WTC11 (cell line): ENCODE data around the gene KLHL30. TPM values are rescaled to one million over a fixed set of nuclear protein-coding genes. Genes with fewer than 3 reads are reported as not detected.
A peak's percentile ranks its signal among the peaks of the same experiment; 100 is the strongest.

Source experiments
- ATAC-seq: fragments of 200-7000 bp; cut with Tn5 transposase; 2 replicates; pipeline ENCODE4 v1.10.0; 2021; ENCODE audit warnings: mild to moderate bottlenecking, moderate library complexity
- CTCF ChIA-PET: fragments of 300-600 bp; sonication (Branson Sonifier 250); formaldehyde crosslinking; loops from one replicate; lab custom pipeline; 2021; ENCODE audit warnings: antibody characterized with exemption; lab: Charles Lee
- POLR2A ChIA-PET: fragments of 350-600 bp; sonication (Branson Sonifier 250); formaldehyde crosslinking; loops from one replicate; lab custom pipeline; 2021; ENCODE audit warnings: antibody characterized with exemption; lab: Charles Lee
- DNase-seq: peaks from one replicate; pipeline ENCODE4 v3.0.0; 2021; ENCODE audit warnings: low spot score
- H3K27ac Mint-ChIP-seq: 2 replicates; pipeline ENCODE4 v1.8.0; 2021; ENCODE audit warnings: mixed read lengths
- H3K27me3 Mint-ChIP-seq: 2 replicates; pipeline ENCODE4 v1.8.0; 2021; ENCODE audit warnings: low read depth, mild to moderate bottlenecking, moderate library complexity, mixed read lengths
- H3K36me3 Mint-ChIP-seq: 2 replicates; pipeline ENCODE4 v1.8.0; 2021; ENCODE audit warnings: mixed read lengths
- H3K4me1 Mint-ChIP-seq: 2 replicates; pipeline ENCODE4 v1.8.0; 2022; ENCODE audit warnings: mixed read lengths
- H3K4me3 Mint-ChIP-seq: 2 replicates; pipeline ENCODE4 v1.8.0; 2021; ENCODE audit warnings: mild to moderate bottlenecking, moderate library complexity, mixed read lengths
- H3K9me3 Mint-ChIP-seq: 2 replicates; pipeline ENCODE4 v1.8.0; 2021; ENCODE audit warnings: mixed read lengths
- AR ChIP-seq: fragments of 250-450 bp; sonication (Bioruptor Pico); IDR thresholded peaks from 2 replicates; pipeline ENCODE4 v1.9.0; 2021; ENCODE audit warnings: mild to moderate bottlenecking
- ATF3 ChIP-seq: sonication (generic); formaldehyde crosslinking; conservative IDR thresholded peaks from 2 replicates; pipeline ENCODE4 v1.8.1; 2022; ENCODE audit warnings: mild to moderate bottlenecking, missing genetic modification reagents
- CREB1 ChIP-seq: sonication (generic); formaldehyde crosslinking; IDR thresholded peaks from 2 replicates; pipeline ENCODE4 v1.8.0; 2023; ENCODE audit warnings: mild to moderate bottlenecking, missing genetic modification reagents
- FOXK1 ChIP-seq: sonication (generic); formaldehyde crosslinking; IDR thresholded peaks from 2 replicates; pipeline ENCODE4 v1.8.0; 2022; ENCODE audit warnings: mild to moderate bottlenecking, moderate library complexity, missing genetic modification reagents
- FOXP1 ChIP-seq: sonication (generic); formaldehyde crosslinking; IDR thresholded peaks from 2 replicates; pipeline ENCODE4 v1.8.0; 2022; ENCODE audit warnings: missing genetic modification reagents, mild to moderate bottlenecking, moderate library complexity, borderline replicate concordance
- NFE2L1 ChIP-seq: sonication (generic); formaldehyde crosslinking; IDR thresholded peaks from 2 replicates; pipeline ENCODE4 v1.8.1; 2023; ENCODE audit warnings: missing genetic modification reagents
- NFYB ChIP-seq: sonication (generic); formaldehyde crosslinking; conservative IDR thresholded peaks from 2 replicates; pipeline ENCODE4 v1.8.0; 2022; ENCODE audit warnings: low read depth, missing genetic modification reagents
- PREB ChIP-seq: sonication (generic); formaldehyde crosslinking; IDR thresholded peaks from 2 replicates; pipeline ENCODE4 v1.8.1; 2022; ENCODE audit warnings: mild to moderate bottlenecking, missing genetic modification reagents, moderate library complexity, borderline replicate concordance
- TEAD1 ChIP-seq: sonication (generic); formaldehyde crosslinking; IDR thresholded peaks from 2 replicates; pipeline ENCODE4 v1.8.0; 2022; ENCODE audit warnings: mild to moderate bottlenecking, missing genetic modification reagents
- ZBTB21 ChIP-seq: sonication (generic); formaldehyde crosslinking; IDR thresholded peaks from 2 replicates; pipeline ENCODE4 v1.8.1; 2023; ENCODE audit warnings: mild to moderate bottlenecking, missing genetic modification reagents, borderline replicate concordance
- ZBTB43 ChIP-seq: sonication (generic); formaldehyde crosslinking; IDR thresholded peaks from 2 replicates; pipeline ENCODE4 v1.8.1; 2023; ENCODE audit warnings: mild to moderate bottlenecking, missing genetic modification reagents
- ZNF281 ChIP-seq: sonication (generic); formaldehyde crosslinking; IDR thresholded peaks from 2 replicates; pipeline ENCODE4 v1.8.0; 2023; ENCODE audit warnings: mild to moderate bottlenecking, missing genetic modification reagents
- ZNF423 ChIP-seq: fragments of 250-450 bp; sonication (Bioruptor Pico); IDR thresholded peaks from 2 replicates; pipeline ENCODE4 v2.1.2; 2022; ENCODE audit warnings: mild to moderate bottlenecking, moderate library complexity
- total RNA-seq: library from RNA; stranded (reverse); gene quantifications from 3 replicates; pipeline ENCODE4 v1.2.3, GENCODE V29; 2021
- TF ChIP-seq, protein P1 (sequence below): sonication (generic); formaldehyde crosslinking; IDR thresholded peaks from 2 replicates; pipeline ENCODE4 v1.8.0; 2022; ENCODE audit warnings: mild to moderate bottlenecking, missing genetic modification reagents
- TF ChIP-seq, protein P2 (sequence below): sonication (generic); formaldehyde crosslinking; IDR thresholded peaks from 2 replicates; pipeline ENCODE4 v1.8.1; 2023; ENCODE audit warnings: mild to moderate bottlenecking, missing genetic modification reagents, borderline replicate concordance
- TF ChIP-seq, protein P3 (sequence below): sonication (generic); formaldehyde crosslinking; IDR thresholded peaks from 2 replicates; pipeline ENCODE4 v1.8.1; 2022; ENCODE audit warnings: low read depth, mild to moderate bottlenecking, moderate library complexity, missing genetic modification reagents, borderline replicate concordance

The KLHL30 gene
- total RNA-seq, 1 experiment from 2014 or later = not detected

DNA sequence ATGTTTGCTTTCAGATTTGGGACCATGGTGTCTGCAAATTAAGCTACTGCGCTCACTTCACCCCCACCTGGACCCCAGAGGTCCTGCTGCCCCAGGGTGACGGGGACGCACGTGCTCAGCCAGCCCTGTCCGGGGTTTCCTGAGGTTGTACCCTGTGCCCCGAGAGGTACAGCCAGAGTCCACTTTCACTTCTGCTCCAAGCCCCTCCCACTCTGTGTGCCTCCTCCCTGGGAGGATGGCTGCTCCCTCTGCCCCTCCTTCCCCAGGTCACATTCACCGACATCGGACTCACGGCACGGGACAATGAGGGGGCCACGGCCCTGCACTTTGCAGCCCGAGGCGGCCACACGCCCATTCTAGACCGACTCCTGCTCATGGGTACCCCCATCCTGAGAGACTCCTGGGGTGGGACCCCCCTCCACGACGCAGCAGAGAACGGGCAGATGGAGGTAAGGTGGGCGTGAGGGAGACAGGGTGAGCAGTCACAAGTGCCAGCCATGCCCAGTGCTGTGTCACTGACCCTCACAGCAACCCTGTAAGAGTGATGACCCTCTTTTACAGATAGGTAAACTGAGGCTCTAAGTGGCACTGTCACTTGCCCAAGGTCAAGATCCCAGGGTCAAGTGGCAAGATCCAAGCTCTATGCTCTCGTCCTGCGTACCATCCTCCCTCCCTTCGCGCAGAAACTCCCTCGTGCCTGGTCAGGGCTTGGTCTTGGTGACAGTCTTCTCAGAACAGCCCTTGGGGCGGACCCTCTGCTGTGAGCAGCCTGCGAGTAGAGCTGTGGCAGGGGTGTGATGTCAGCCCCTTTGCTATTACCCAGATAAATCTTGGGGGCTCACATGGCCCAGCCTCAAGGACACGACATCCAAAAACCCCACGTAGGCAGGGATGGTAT lies 30.7 kb upstream of the KLHL30 start:
- Mint-ChIP-seq H3K27ac (no peak overlapping the region), H3K27me3 (no peaks in the 10 kb centered on the region), H3K4me1 (peaks cover 21% of the 10 kb centered on the region), H3K9me3 (peaks cover 14% of the 10 kb centered on the region), H3K36me3 (peaks cover 3% of the 10 kb centered on the region), H3K4me3 (no peak overlapping the region)
- CTCF ChIA-PET = interaction anchor here (0.6 to 1.9 kb wide), 11 partner anchors 11 to 1187 kb away, joined by 3 to 16 read pairs (median 7); no protein-coding TSS in a partner anchor
- ATAC-seq (peak; percentile 25), DNase-seq (peak; percentile 31)
- TF ChIP-seq PREB (CRISPR knock-in tag) = no peak
- TF ChIP-seq ZBTB21 = 0 out of 2 replicates have a peak, but pooled peaks have one; percentile 29
- 0 out of 2 replicates have a peak, but pooled peaks have one; percentile 25 for TF ChIP-seq FOXK1 (CRISPR knock-in tag)
- POLR2A ChIA-PET = interaction anchor here (1.0 to 1.7 kb wide), 2 partner anchors 9 to 46 kb away, joined by 4 to 8 read pairs; no protein-coding TSS in a partner anchor

DNA sequence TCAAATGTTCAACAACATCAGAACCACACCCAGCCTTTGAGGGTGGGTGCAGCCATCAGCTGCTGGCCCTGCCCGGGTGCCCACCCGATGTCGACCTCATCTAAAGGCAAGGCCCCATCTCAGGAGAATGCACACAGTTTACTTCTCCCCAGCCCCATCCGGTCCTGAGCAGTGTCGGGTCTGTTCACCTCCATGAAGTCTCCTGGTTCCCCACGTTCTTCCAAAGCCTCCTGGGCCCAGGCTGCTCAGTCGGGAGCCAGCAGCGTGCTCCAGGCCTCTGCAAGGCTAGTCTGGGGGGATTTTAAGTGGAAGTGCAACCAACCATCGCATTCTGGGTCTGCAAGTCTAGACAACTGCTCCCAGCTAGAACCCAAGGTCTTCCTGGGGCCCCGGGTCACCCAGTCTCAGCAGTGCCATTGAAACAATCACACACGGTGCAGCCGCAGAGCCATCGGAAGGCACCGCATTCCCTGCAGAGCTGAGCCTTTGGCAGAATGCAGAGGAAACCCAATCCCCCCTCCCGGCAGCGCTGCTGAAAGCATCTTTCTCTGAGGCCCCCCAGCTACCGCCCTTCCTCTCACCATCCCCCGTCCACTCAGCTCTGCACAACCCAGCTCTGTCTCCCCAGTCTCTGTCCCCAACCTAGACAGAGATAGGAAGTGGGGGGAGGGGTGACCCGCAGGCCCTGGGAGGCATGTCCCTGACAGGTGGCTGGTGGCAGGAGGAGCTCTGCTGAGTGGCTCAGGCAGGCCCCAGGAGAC lies 29.9 kb upstream of the KLHL30 start:
- ChIA-PET POLR2A (interaction anchor here (0.6 to 1.7 kb wide), 4 partner anchors 10 to 437 kb away, joined by 3 to 8 read pairs (median 5); no protein-coding TSS in a partner anchor), CTCF (interaction anchor here (0.6 to 1.9 kb wide), 12 partner anchors 8 to 250 kb away, joined by 3 to 16 read pairs (median 6); partner anchors contain the start of gene ESPNL)
- peak; percentile 55 for ATAC-seq

More for the DNA sequence above, 29.9 kb upstream of the KLHL30 start:
- peaks cover 6% of the 10 kb centered on the region for H3K36me3 Mint-ChIP-seq
- peaks cover 21% of the 10 kb centered on the region for H3K4me1 Mint-ChIP-seq
- TF ChIP-seq AR (no peak), ZNF281 (peak; percentile 77; the same call in 1 of the 2 replicates), NFE2L1 (CRISPR knock-in tag) (no peak), FOXP1 (CRISPR knock-in tag) (0 out of 2 replicates have a peak, but pooled peaks have one; percentile 45), NFYB (CRISPR knock-in tag) (no peak), CREB1 (CRISPR knock-in tag) (0 out of 2 replicates have a peak, but pooled peaks have one; percentile 19), ZNF423 (CRISPR knock-in tag) (no peak), ATF3 (CRISPR knock-in tag) (no peak), TEAD1 (no peak), ZBTB43 (CRISPR knock-in tag) (no peak)
- TF ChIP-seq, protein P1, sequence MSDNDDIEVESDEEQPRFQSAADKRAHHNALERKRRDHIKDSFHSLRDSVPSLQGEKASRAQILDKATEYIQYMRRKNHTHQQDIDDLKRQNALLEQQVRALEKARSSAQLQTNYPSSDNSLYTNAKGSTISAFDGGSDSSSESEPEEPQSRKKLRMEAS (CRISPR knock-in tag) = no peak
- TF ChIP-seq, protein P2, sequence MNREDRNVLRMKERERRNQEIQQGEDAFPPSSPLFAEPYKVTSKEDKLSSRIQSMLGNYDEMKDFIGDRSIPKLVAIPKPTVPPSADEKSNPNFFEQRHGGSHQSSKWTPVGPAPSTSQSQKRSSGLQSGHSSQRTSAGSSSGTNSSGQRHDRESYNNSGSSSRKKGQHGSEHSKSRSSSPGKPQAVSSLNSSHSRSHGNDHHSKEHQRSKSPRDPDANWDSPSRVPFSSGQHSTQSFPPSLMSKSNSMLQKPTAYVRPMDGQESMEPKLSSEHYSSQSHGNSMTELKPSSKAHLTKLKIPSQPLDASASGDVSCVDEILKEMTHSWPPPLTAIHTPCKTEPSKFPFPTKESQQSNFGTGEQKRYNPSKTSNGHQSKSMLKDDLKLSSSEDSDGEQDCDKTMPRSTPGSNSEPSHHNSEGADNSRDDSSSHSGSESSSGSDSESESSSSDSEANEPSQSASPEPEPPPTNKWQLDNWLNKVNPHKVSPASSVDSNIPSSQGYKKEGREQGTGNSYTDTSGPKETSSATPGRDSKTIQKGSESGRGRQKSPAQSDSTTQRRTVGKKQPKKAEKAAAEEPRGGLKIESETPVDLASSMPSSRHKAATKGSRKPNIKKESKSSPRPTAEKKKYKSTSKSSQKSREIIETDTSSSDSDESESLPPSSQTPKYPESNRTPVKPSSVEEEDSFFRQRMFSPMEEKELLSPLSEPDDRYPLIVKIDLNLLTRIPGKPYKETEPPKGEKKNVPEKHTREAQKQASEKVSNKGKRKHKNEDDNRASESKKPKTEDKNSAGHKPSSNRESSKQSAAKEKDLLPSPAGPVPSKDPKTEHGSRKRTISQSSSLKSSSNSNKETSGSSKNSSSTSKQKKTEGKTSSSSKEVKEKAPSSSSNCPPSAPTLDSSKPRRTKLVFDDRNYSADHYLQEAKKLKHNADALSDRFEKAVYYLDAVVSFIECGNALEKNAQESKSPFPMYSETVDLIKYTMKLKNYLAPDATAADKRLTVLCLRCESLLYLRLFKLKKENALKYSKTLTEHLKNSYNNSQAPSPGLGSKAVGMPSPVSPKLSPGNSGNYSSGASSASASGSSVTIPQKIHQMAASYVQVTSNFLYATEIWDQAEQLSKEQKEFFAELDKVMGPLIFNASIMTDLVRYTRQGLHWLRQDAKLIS (CRISPR knock-in tag) = no peak
- TF ChIP-seq, protein P3, sequence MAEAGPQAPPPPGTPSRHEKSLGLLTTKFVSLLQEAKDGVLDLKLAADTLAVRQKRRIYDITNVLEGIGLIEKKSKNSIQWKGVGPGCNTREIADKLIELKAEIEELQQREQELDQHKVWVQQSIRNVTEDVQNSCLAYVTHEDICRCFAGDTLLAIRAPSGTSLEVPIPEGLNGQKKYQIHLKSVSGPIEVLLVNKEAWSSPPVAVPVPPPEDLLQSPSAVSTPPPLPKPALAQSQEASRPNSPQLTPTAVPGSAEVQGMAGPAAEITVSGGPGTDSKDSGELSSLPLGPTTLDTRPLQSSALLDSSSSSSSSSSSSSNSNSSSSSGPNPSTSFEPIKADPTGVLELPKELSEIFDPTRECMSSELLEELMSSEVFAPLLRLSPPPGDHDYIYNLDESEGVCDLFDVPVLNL (CRISPR knock-in tag) = no peak
- no peak overlapping the region for H3K27ac Mint-ChIP-seq
- H3K9me3 Mint-ChIP-seq = peaks cover 21% of the 10 kb centered on the region
- H3K4me3 Mint-ChIP-seq = no peak overlapping the region
- H3K27me3 Mint-ChIP-seq = no peaks in the 10 kb centered on the region
- peak; percentile 58 for DNase-seq
